ENCODE measurements around the gene AHCY. TPM values are rescaled to one million over a fixed set of nuclear protein-coding genes. Genes with fewer than 3 reads are reported as not detected.
"Not testable (repeated sequence)": the region's sequence is repeated elsewhere in the genome, so short reads cannot be mapped to it uniquely, and the experiment has no call there.

Gene AHCY
- total and polyA plus RNA-seq, 2 experiments from 2014 or later, result 115 to 263 TPM

DNA sequence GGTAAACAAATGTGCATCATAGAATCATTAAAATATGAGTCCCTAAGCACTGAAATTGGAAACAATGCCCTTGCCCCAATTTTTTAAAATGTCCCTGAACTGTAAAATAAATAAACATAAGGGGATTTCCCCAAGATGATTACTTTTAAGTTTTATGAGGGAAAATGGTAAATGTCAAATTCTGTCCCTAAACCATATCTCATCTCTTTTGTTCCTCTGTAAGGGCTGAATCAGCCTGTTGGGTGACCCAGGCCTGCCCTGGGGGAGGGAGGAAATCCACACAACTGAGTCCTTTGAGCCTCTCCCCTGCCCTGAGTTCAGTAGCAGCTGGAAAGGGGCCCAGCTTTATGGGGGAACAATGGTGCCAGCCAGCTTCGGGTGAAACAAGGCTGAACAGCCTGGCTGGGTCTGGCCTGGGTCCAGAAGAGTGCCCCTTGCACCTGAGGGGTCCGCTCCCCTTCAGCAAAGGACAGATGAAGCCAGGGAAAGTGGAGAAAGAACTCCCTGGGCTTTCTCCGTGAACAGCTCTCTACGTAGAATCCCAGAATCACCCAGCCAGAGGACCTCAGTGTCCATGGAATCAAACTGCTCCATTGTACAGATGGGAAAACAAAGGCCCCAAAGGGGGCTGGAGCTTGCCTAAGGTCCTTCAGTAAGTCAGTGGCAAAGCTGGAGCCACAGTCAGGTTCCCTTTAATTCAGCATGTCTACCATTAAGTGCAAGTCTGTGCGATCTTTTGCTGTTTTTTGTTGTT is 31.7 kb upstream of the AHCY start:
- Histone ChIP-seq H3K27ac (no peak overlapping the region), H3K4me1 (ENCODE audit: low read depth) (peaks cover 4% of the 10 kb centered on the region), H3K9me3 (ENCODE audit: low read depth) (no peaks in the 10 kb centered on the region), H3K27me3 (no peaks in the 10 kb centered on the region), H3K36me3 (no peaks in the 10 kb centered on the region), H3K4me3 (no peak overlapping the region)
- DNase-seq (ENCODE audit: low read depth in 1 of 2, low spot score in 1 of 2), result no peak
- TF ChIP-seq, protein P1, sequence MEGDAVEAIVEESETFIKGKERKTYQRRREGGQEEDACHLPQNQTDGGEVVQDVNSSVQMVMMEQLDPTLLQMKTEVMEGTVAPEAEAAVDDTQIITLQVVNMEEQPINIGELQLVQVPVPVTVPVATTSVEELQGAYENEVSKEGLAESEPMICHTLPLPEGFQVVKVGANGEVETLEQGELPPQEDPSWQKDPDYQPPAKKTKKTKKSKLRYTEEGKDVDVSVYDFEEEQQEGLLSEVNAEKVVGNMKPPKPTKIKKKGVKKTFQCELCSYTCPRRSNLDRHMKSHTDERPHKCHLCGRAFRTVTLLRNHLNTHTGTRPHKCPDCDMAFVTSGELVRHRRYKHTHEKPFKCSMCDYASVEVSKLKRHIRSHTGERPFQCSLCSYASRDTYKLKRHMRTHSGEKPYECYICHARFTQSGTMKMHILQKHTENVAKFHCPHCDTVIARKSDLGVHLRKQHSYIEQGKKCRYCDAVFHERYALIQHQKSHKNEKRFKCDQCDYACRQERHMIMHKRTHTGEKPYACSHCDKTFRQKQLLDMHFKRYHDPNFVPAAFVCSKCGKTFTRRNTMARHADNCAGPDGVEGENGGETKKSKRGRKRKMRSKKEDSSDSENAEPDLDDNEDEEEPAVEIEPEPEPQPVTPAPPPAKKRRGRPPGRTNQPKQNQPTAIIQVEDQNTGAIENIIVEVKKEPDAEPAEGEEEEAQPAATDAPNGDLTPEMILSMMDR (IDR thresholded peaks at IDR 0.05; ENCODE audit: low read depth, low read length), result no peak

DNA sequence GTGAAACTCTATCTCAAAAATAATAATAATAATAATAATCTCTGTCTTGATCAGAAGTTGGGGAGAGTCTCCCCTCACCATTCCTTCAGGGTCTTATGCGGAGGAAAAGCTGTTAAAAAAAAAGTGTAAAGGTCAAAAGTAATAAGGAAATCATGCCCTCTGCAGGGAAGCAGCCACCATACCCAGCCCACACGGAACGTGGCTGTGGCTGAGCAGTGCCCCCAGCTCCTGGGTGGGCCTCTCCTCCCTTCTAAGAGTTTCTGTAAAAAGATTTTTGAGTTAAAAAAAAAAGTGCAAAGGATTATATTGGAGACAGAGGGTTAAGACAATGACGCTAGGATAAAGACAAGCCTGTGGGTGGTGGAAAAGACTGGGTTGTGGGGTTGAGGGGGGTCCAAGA is 30.6 kb upstream of the AHCY start:
- Histone ChIP-seq H3K4me1 (ENCODE audit: low read depth) (peaks cover 4% of the 10 kb centered on the region), H3K4me3 (no peak overlapping the region), H3K9me3 (ENCODE audit: low read depth) (no peaks in the 10 kb centered on the region), H3K27ac (no peak overlapping the region), H3K36me3 (no peaks in the 10 kb centered on the region), H3K27me3 (no peaks in the 10 kb centered on the region)
- DNase-seq (ENCODE audit: low read depth in 1 of 2, low spot score in 1 of 2), result no peak
- TF ChIP-seq, protein P1 (IDR thresholded peaks at IDR 0.05; ENCODE audit: low read depth, low read length), result no peak

DNA sequence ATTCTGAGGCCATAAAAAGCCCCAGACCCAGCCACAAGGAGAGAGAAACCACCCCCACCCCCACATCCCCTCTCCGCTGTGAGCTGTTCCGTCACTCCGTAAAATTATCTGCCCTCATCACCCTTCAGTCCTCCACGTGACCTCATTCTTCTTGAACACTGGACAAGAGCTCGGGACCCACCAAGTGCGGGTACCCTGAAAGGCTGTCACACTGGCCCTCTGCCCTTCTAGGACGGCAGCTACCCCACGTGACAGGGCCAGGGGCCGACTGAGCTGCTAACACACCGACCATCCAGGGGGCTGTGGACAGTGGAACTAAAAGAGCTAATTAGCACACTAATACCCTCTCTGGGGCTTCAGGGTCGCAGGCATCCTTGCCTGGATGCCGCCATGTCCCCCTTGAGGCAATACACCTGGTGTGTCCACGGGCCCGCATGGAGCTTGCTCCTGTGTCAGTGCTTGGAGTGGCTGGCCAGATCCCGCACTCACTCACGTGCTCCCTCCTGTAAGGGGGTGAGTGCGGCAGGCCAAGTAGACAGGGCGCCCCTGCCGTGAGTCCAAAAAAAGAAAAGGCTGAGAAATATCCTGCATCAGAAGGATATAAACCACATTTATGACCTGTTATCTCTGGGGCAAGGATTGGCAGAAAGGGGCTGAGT is 29.2 kb upstream of the AHCY start:
- TF ChIP-seq, protein P1 (IDR thresholded peaks at IDR 0.05; ENCODE audit: low read depth, low read length), result no peak
- no peak overlapping the region for H3K4me3 ChIP-seq
- H3K27me3 ChIP-seq, result no peaks in the 10 kb centered on the region
- H3K4me1 ChIP-seq (ENCODE audit: low read depth), result no peaks in the 10 kb centered on the region
- H3K27ac ChIP-seq, result no peak overlapping the region
- no peaks in the 10 kb centered on the region for H3K9me3 ChIP-seq (ENCODE audit: low read depth)
- no peak for DNase-seq (ENCODE audit: low read depth in 1 of 2, low spot score in 1 of 2)
- H3K36me3 ChIP-seq, result no peaks in the 10 kb centered on the region

DNA sequence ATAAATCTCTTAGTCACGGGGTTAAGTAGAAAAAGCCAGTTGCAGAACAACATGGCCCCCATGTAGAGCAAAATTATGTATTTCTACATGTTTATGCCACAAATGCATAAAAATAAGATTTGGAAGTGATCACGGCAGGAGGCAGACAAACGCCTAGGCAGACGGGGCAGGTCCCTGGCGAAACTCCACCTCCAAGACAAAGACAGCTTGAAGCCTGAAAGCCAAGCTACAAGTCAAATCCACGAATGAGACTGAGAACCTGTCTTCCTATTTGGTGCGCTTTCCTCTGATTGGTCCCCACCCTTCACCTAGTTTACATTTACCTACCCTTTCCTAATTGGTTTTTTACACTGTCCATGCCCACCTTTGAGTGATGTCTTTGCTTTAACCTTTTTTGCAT is 28.7 kb upstream of the AHCY start:
- Histone ChIP-seq H3K36me3 (no peaks in the 10 kb centered on the region), H3K4me1 (ENCODE audit: low read depth) (no peaks in the 10 kb centered on the region), H3K27me3 (no peaks in the 10 kb centered on the region), H3K27ac (no peak overlapping the region), H3K9me3 (ENCODE audit: low read depth) (no peaks in the 10 kb centered on the region), H3K4me3 (no peak overlapping the region)
- TF ChIP-seq, protein P1 (IDR thresholded peaks at IDR 0.05; ENCODE audit: low read depth, low read length), result no peak
- DNase-seq (ENCODE audit: low read depth in 1 of 2, low spot score in 1 of 2), result no peak

DNA sequence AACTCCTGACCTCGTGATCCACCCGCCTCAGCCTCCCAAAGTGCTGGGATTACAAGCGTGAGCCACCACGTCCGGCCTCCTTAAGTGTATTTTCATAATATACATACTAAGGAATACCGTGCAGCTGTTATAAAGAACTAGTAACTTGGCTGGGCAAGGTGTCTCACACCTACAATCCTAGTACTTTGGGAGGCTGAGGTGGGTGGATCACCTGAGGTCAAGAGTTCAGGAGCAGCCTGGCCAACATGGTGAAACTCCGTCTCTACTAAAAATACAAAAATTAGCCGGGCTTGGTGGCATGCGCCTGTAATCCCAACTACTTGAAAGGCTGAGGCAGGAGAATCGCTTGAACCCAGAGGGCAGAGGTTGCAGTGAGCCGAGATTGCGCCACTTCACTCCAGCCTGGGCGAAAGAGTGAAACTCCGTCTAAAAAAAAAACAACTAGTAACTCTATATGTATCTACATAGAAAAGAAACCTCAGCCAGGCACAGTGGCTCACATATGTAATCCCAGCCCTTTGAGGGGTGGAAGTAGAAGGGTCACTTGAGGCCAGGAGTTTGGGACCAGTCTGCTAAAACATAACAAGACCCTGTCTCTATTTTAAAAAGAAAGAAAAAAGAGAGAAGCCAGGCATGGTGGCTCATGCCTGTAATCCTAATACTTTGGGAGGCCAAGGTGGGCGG is 27.8 kb upstream of the AHCY start:
- H3K36me3 ChIP-seq; H3K27ac ChIP-seq; H3K4me1 ChIP-seq (ENCODE audit: low read depth); H3K27me3 ChIP-seq; H3K4me3 ChIP-seq; DNase-seq (ENCODE audit: low read depth in 1 of 2, low spot score in 1 of 2); H3K9me3 ChIP-seq (ENCODE audit: low read depth): not testable (repeated sequence)

Data from cardiac muscle cell (in vitro differentiated cells and primary cell).